Activated naive CD8-positive, alpha-beta T cell (primary cell): Measurements from ENCODE around the gene CDCA7.
"Not testable (repeated sequence)": the region's sequence is repeated elsewhere in the genome, so short reads cannot be mapped to it uniquely, and the experiment has no call there.

ENCODE experiments used
- H3K27ac Mint-ChIP-seq: one replicate; pipeline ENCODE4 v1.8.0; 2021; ENCODE audit warnings: mixed read lengths
- H3K27me3 Mint-ChIP-seq: one replicate; pipeline ENCODE4 v1.8.0; 2021; ENCODE audit warnings: mixed read lengths
- H3K36me3 Mint-ChIP-seq: one replicate; pipeline ENCODE4 v1.8.0; 2021; ENCODE audit warnings: mixed read lengths
- H3K4me1 Mint-ChIP-seq: one replicate; pipeline ENCODE4 v1.8.0; 2021; ENCODE audit warnings: low read depth, mixed read lengths
- H3K4me3 Mint-ChIP-seq: one replicate; pipeline ENCODE4 v1.8.0; 2021; ENCODE audit warnings: mild to moderate bottlenecking, mixed read lengths
- H3K9me3 Mint-ChIP-seq: one replicate; pipeline ENCODE4 v1.8.0; 2021; ENCODE audit warnings: low read depth, mixed read lengths

CDCA7 gene

GRCh38 chr2:173404841-173405750, 50.4 kb downstream of the CDCA7 start:
- peaks cover 33% of the 10 kb centered on the region for H3K27me3 Mint-ChIP-seq
- no peak overlapping the region for H3K27ac Mint-ChIP-seq
- peaks cover 7% of the 10 kb centered on the region for H3K4me1 Mint-ChIP-seq
- H3K4me3 Mint-ChIP-seq: no peak overlapping the region
- H3K36me3 Mint-ChIP-seq: no peaks in the 10 kb centered on the region
- no peaks in the 10 kb centered on the region for H3K9me3 Mint-ChIP-seq

GRCh38 chr2:173407176-173407575, 52.5 kb downstream of the CDCA7 start:
- H3K4me3 Mint-ChIP-seq: no peak overlapping the region
- no peak overlapping the region for H3K27ac Mint-ChIP-seq
- no peaks in the 10 kb centered on the region for H3K36me3 Mint-ChIP-seq
- peaks cover 5% of the 10 kb centered on the region for H3K4me1 Mint-ChIP-seq
- peaks cover 21% of the 10 kb centered on the region for H3K27me3 Mint-ChIP-seq
- H3K9me3 Mint-ChIP-seq: no peaks in the 10 kb centered on the region

- Mint-ChIP-seq H3K9me3 (no peaks in the 10 kb centered on the region), H3K4me1 (peaks cover under 1% of the 10 kb centered on the region), H3K27me3 (peaks cover 16% of the 10 kb centered on the region), H3K27ac (no peak overlapping the region), H3K36me3 (no peaks in the 10 kb centered on the region), H3K4me3 (no peak overlapping the region)
Observed at GRCh38 chr2:173407646-173408045, 53.0 kb downstream of the CDCA7 start.

- Mint-ChIP-seq H3K36me3 (peaks cover under 1% of the 10 kb centered on the region), H3K4me1 (no peaks in the 10 kb centered on the region), H3K27me3 (peaks cover 11% of the 10 kb centered on the region), H3K4me3 (no peak overlapping the region), H3K27ac (no peak overlapping the region), H3K9me3 (no peaks in the 10 kb centered on the region)
Observed at GRCh38 chr2:173410579-173410978, 55.9 kb downstream of the CDCA7 start.

GRCh38 chr2:173412628-173413027, 58.0 kb downstream of the CDCA7 start:
- Mint-ChIP-seq H3K27ac (no peak overlapping the region), H3K9me3 (no peaks in the 10 kb centered on the region), H3K4me3 (no peak overlapping the region), H3K36me3 (peaks cover 2% of the 10 kb centered on the region), H3K27me3 (peaks cover 15% of the 10 kb centered on the region), H3K4me1 (no peaks in the 10 kb centered on the region)

GRCh38 chr2:173414823-173415322, 60.2 kb downstream of the CDCA7 start:
- Mint-ChIP-seq H3K36me3 (peaks cover 2% of the 10 kb centered on the region), H3K9me3 (no peaks in the 10 kb centered on the region), H3K4me1 (no peaks in the 10 kb centered on the region), H3K4me3 (no peak overlapping the region), H3K27me3 (peaks cover 15% of the 10 kb centered on the region), H3K27ac (no peak overlapping the region)

GRCh38 chr2:173415431-173416381, 61.0 kb downstream of the CDCA7 start:
- no peaks in the 10 kb centered on the region for H3K9me3 Mint-ChIP-seq
- no peaks in the 10 kb centered on the region for H3K4me1 Mint-ChIP-seq
- no peak overlapping the region for H3K4me3 Mint-ChIP-seq
- peaks cover 2% of the 10 kb centered on the region for H3K36me3 Mint-ChIP-seq
- no peak overlapping the region for H3K27ac Mint-ChIP-seq
- H3K27me3 Mint-ChIP-seq: peaks cover 15% of the 10 kb centered on the region

GRCh38 chr2:173416415-173417152, 61.9 kb downstream of the CDCA7 start:
- H3K4me3 Mint-ChIP-seq, H3K9me3 Mint-ChIP-seq, H3K27ac Mint-ChIP-seq, H3K36me3 Mint-ChIP-seq, H3K4me1 Mint-ChIP-seq: not testable (repeated sequence)
- H3K27me3 Mint-ChIP-seq: peaks cover 19% of the 10 kb centered on the region

GRCh38 chr2:173417341-173417740, 62.7 kb downstream of the CDCA7 start:
- Mint-ChIP-seq H3K4me1 (no peaks in the 10 kb centered on the region), H3K27ac (no peak overlapping the region), H3K9me3 (no peaks in the 10 kb centered on the region), H3K4me3 (no peak overlapping the region), H3K27me3 (peaks cover 19% of the 10 kb centered on the region), H3K36me3 (peaks cover 2% of the 10 kb centered on the region)

- no peaks in the 10 kb centered on the region for H3K4me1 Mint-ChIP-seq
- H3K27ac Mint-ChIP-seq: no peak overlapping the region
- H3K4me3 Mint-ChIP-seq: no peak overlapping the region
- H3K27me3 Mint-ChIP-seq: peaks cover 19% of the 10 kb centered on the region
- no peaks in the 10 kb centered on the region for H3K9me3 Mint-ChIP-seq
- peaks cover 2% of the 10 kb centered on the region for H3K36me3 Mint-ChIP-seq
Observed at GRCh38 chr2:173417802-173418201, 63.1 kb downstream of the CDCA7 start.
